ENCODE data around the gene COG5.
A peak's percentile ranks its signal among the peaks of the same experiment; 100 is the strongest.

Gene COG5

GRCh38 chr7:107213193-107213788 is 350.4 kb downstream of the COG5 start:
- DNase-seq, result no peak

DNA sequence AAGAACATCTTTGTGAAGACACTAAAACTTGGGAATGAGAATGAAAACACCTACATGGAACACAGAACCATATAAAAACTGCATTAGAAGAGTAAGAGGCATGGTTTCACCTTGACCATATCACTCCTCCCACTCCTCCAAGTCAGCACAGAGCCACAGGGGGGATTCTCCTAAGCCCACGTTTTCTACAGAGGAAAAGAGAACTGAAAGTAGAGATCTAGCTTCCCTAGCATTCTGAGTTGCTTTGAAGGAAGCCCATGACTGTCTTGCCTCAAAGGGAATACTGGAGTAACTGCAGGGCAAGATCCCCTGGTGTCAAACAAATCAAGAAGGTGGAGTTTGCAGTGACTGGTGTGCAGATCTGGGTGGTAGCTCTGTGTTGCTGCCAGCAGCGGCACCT is 351.0 kb downstream of the COG5 start:
- DNase-seq, result no peak

DNA sequence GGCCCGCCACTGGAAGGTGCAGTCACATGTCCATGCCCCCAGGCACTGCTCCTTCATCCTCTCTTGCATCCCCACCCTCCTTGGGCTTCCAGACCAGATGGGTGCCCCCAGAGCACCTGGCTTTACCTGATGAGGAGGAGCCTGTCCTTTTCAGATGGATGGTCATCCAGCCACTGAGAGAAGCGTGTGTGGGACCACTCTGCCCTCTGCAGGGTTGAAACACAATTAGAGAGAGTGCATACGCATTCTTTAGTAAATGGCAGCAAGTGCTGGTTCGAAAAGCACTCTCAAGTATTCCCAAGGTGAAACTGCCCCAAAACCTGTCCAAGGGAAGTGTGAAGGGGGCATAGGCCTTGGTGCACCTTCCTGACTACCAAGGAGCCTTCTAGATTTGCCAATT is 353.3 kb downstream of the COG5 start:
- no peak for DNase-seq

DNA sequence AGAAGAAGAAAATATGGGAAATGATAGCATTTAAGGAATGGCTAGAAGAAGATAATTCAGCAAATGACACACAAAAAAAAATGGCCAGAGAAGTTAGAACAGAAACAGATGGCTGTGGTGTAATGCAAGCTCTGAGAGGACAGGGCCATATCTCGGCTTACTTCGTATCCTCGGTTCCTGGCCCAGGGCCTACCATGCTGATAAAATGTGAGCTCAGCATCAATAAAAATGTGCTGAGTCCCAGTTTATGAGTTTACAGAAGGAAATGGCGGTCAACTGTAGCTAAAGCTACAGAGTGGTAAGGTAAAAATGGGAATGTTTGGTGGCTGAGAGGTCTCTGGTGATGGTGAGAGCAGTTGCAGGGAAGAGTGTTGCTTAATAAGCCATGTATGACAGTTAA is 354.2 kb downstream of the COG5 start:
- no peak for DNase-seq

- no peak for DNase-seq
These were observed 355.2 kb downstream of the COG5 start for GRCh38 chr7:107208563-107208962.

- DNase-seq, result no peak
These were observed 355.6 kb downstream of the COG5 start for GRCh38 chr7:107208024-107208521.

GRCh38 chr7:107207459-107207858 is 356.3 kb downstream of the COG5 start:
- no peak for DNase-seq

DNA sequence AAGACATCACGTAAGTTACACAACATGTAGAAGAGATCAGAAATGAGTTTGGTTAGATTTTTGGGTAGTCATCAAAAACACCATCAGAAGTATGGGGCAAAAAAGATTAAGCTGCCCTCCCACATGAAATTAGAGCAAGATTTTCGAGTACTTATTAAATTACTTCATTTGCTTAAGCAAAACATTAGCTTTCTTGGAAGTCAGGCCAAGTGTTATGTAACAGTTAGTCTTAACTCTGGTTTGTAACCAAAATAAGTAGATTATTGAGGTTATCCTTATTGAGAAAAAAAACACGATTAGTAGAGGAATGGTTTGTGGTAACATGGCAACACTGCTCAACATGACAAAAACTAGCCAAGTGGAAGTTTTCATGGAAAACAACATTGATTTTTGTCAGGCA is 357.0 kb downstream of the COG5 start:
- no peak for DNase-seq

DNA sequence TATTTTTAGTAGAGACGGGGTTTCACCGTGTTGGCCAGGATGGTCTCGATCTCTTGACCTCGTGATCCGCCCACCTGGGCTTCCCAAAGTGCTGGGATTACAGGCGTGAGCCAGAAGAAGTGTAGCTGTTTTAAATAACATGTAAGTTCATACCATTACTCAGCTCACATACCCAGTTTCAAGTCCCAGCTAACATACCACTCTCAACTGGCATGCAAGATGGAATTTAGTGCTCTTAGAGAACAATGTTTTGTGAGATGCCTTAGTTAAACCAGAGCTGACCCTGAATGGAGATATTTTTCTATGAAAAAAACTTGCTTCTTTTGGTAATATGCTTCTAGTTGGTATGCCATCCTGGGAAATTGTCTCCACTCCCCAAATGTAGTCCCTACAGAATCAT is 357.6 kb downstream of the COG5 start:
- no peak for DNase-seq

DNA sequence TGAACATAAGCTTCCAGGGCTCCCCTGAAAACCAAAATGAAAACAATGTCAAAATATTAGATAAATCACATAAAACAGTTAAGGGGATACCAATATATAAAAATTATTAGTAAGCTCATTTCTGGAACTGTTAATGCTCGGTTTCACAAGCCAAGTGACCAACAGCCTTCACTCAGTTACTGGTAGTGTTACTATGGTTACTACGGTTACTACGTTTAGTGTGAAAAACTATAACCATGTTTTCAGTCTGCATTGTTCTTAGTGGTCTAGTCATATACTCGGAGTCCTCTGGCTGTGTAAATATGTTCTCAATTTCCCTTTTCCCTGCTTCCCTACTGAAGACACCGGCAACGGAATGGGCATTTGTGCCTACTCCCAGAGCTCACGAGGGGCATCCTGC is 360.1 kb downstream of the COG5 start:
- DNase-seq, result no peak

DNA sequence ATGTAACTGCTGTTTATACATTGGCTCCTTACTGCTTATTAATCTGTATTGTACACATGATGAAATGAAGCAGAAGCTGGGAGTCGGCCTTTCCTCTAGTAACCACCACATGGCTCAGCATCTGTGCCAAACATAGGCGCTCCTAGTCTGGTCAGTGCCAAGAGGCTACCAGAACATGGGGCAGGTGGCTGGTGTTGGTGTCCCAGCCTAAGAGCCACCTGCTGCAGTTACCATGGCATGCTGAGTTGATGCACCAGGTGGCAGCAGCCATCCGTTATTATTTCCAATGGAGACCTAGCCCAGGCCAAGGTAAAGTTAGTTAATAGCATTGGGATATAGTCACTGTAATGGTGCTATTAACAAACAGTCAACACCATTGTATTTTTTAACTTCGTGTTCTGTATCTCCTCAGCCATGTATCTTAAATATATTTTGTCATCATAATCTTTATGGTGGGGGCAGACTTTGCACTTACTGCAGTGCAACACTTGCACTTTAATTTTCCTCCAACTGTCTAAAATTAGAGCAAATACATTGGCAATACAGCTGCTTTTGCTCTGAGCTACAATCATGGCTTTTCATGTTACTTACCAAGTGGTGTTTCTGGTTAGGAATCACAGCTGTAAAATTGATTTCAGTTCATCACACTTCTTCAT is 361.8 kb downstream of the COG5 start:
- DNase-seq, result peak; percentile 28

DNA sequence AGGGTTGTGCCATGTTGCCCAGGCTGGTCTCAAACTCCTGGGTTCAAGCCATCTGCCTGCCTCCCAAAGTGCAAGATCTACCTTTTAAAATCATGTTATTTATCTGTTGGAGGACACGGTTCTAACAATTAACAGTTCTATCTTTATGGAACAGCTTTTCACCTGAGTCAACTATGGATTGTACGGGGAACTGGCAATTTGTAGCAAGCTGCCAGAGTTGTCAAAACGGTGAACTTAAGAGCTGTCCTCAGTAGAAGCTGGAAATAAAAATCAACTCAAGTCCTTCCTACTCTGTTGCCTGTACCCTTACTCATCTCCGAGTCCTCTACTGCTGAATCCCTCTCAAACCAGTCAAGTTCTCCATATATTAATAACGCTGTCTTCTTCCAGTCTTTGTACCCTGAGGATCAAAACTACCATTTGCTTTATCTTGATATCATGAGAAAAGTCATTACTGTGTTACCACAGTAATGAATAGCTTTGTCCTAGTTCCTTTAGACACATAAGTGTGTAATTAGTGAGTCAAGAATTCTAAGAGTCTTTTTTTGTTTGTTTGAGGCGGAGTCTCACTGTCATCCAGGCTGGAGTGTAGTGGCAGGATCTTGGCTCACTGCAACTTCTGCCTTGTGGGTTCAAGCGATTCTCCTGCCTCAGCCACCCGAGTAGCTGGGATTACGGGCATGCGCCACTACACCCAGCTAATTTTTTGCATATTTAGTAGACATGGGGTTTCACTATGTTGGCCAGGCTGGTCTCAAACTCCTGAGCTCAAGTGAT is 366.7 kb downstream of the COG5 start:
- DNase-seq, result no peak

- DNase-seq, result no peak
These were observed 369.7 kb downstream of the COG5 start for GRCh38 chr7:107194052-107194451.

GRCh38 chr7:107190090-107190489 is 373.6 kb downstream of the COG5 start:
- DNase-seq, result no peak

GRCh38 chr7:107187774-107188173 is 375.9 kb downstream of the COG5 start:
- no peak for DNase-seq

DNA sequence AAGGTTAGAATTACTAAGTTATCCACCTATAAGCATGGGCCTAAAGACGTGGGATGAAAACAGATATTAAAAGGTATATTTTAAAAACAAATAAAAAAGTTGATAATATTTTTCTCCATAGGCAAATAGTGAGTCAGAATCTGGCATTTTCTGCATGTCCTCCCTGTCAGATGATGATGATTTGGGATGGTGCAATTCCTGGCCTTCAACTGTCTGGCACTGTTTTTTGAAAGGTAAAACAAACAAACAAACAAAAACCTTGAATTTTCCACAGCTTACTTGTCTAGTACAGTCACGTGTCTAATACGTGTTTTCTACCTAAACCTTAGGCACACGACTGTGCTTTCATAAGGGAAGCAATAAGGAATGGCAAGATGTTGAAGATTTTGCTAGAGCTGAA is 377.5 kb downstream of the COG5 start:
- no peak for DNase-seq

DNA sequence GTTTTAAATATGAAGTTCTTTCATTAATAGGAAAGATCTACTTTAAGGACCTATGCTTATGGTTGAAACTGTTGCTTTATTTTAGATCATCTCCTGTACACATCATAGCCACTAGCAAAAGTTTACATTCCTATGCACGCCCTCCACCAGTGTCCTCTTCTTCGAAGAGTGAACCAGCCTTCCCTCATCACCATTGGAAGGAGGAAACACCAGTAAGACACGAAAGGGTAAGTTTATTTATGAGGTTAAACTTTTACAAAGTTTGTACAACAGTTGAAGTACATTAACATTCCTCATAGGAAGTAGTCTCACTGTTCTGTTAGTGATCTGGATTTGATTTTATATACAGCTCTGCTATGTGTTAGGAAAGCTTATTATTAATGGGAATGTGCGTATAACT is 378.0 kb downstream of the COG5 start:
- DNase-seq, result no peak

DNA sequence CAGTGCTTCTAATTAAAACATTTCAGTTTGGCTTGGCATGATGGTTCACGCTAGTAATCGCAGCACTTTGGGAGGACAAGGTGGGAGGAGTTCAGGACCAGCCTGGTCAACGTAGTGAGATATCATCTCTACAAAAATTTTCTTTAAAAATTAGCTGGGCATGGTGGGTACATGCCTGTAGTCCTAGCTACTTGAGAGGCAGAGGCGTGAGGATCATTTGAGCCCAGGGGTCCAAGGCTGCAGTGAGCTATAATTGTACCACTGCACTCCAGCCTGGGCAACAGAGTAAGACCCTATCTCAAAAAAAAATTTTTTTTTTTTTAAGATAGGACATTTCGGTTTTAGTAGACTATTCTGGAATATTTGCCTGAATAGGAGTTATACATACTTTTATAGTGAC is 382.5 kb downstream of the COG5 start:
- DNase-seq, result no peak

GRCh38 chr7:107180378-107180777 is 383.3 kb downstream of the COG5 start:
- no peak for DNase-seq

- no peak for DNase-seq
These were observed 384.2 kb downstream of the COG5 start for GRCh38 chr7:107179326-107180164.

DNA sequence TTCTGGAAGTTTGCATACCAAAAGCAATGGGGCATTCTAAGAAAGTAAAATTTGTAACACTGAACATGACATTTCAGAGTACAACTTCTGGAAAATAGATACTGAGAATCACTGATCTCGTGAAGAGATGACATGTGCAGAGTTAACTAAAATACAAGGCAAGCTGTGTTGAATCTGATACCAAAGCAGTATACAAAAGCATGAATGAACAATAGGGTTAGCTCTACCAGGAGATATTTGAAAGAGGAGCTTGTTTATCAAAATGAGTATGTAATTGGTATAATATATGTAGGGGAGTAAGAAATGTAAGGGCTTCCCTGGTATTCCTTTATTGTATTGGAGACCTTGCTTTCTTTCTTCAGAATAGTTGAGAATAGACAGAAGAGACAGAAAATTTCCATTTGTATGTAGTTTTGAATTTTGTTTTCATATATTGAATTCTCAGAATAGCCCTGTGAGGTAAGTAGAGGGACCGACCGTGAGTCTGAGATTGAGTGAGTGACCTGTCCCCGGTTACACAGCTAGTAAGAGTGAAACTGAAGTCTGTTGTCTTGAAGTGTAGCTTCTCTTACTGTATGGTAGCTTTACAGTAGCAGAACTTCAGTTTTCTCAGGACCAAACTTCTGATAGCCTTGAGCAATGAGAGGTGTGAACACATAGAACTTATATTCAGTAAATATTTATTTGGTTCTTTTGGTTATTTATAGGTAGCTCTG is 389.9 kb downstream of the COG5 start:
- DNase-seq, result no peak

DNA sequence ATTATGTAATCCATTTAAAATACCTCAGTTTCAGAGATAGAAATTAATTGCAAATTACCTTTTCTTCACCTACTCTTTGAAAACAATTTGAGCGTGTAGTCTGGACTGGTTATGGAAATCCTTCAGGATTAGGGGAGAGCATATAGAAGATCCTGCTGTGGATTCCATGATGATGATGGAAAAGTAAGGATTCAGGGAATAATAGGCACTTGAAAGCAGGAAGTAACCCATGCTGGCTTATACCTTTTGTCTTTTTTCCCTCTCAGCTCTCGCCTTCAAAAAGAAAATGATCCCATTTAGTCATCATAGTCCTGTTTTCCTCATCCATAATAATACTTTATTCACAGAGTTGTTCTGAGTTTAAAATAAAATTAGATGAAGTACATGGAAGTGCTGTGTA is 390.5 kb downstream of the COG5 start:
- no peak for DNase-seq

All from NCI-H2107 (cell line).